Muscle layer of colon (tissue), 2 donors: ENCODE data around the gene BRME1.

Experiments
- H3K27ac ChIP-seq: one replicate; pipeline ENCODE4 v1.7.0; 2013; ENCODE audit warnings: low read depth, mild to moderate bottlenecking, low read length, moderate library complexity
- H3K27me3 ChIP-seq, 2 donors: one replicate each; pipeline ENCODE4 v1.7.0; 2013; ENCODE audit warnings: low read length in 2 of 2, mild to moderate bottlenecking in 2 of 2; ENCODE audit not compliant: insufficient read depth in 2 of 2, control insufficient read depth in 1 of 2
- H3K36me3 ChIP-seq: one replicate; pipeline ENCODE4 v1.7.0; 2013; ENCODE audit warnings: mild to moderate bottlenecking, low read length; ENCODE audit not compliant: insufficient read depth
- H3K4me1 ChIP-seq: one replicate; pipeline ENCODE4 v1.7.0; 2013; ENCODE audit warnings: mild to moderate bottlenecking, low read length; ENCODE audit not compliant: insufficient read depth
- H3K4me3 ChIP-seq, 2 donors: one replicate each; pipeline ENCODE4 v1.7.0; 2013; ENCODE audit warnings: low read length in 2 of 2, low read depth in 1 of 2, mild to moderate bottlenecking in 1 of 2, moderate library complexity in 1 of 2
- H3K9ac ChIP-seq: one replicate; pipeline ENCODE4 v1.7.0; 2013; ENCODE audit warnings: low read length
- H3K9me3 ChIP-seq: one replicate; pipeline ENCODE4 v1.7.0; 2013; ENCODE audit warnings: mild to moderate bottlenecking, low read length
- donor health status: abdominal sarcoma.
- donor health status: Adenocarcinoma of cecum.

Gene BRME1

GRCh38 chr19:13840305-13841085 is 65.4 kb downstream of the BRME1 start:
- Histone ChIP-seq H3K36me3 (peaks cover 13% of the 10 kb centered on the region), H3K4me1 (peaks cover 61% of the 10 kb centered on the region), H3K9ac (peak overlapping the region; percentile 89), H3K27me3 (no peaks in the 10 kb centered on the region), H3K4me3 (peak overlapping the region; percentile 81), H3K9me3 (no peaks in the 10 kb centered on the region), H3K27ac (peak overlapping the region; percentile 99)

DNA sequence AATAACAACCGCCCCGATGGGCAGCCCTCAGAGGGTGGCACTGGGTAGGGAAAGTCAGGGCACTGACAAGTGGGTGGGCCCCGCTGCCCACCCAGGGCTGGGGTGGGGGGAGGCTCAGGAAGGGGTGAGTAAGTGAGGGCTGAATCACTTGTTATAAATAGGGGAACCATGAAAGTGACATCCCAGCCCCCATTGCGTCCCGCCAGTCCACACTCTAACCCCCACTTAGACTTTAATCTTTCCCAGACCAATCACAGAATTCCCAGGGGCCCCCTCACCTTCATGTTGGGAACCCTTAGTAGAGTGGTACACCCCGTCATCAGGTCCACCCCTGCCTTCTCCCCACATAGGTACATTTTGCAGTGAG is 66.0 kb downstream of the BRME1 start:
- Histone ChIP-seq H3K4me1 (peaks cover 61% of the 10 kb centered on the region), H3K9me3 (no peaks in the 10 kb centered on the region), H3K9ac (peak overlapping the region; percentile 89), H3K27me3 (no peaks in the 10 kb centered on the region), H3K27ac (peak overlapping the region; percentile 99), H3K4me3 (peak overlapping the region; percentile 81), H3K36me3 (peaks cover 16% of the 10 kb centered on the region)

GRCh38 chr19:13839130-13839937 is 66.6 kb downstream of the BRME1 start:
- peaks cover 22% of the 10 kb centered on the region for H3K36me3 ChIP-seq
- no peaks in the 10 kb centered on the region for H3K9me3 ChIP-seq
- peaks cover 64% of the 10 kb centered on the region for H3K4me1 ChIP-seq
- no peaks in the 10 kb centered on the region for H3K27me3 ChIP-seq
- peak overlapping the region; percentile 89 for H3K9ac ChIP-seq
- H3K4me3 ChIP-seq: peak overlapping the region; percentile 81
- peak overlapping the region; percentile 99 for H3K27ac ChIP-seq

GRCh38 chr19:13838435-13839129 is 67.3 kb downstream of the BRME1 start:
- Histone ChIP-seq H3K9me3 (no peaks in the 10 kb centered on the region), H3K4me1 (peaks cover 64% of the 10 kb centered on the region), H3K9ac (peak overlapping the region; percentile 89), H3K27me3 (no peaks in the 10 kb centered on the region), H3K4me3 (peak overlapping the region; percentile 81), H3K36me3 (peaks cover 27% of the 10 kb centered on the region), H3K27ac (peak overlapping the region; percentile 99)

DNA sequence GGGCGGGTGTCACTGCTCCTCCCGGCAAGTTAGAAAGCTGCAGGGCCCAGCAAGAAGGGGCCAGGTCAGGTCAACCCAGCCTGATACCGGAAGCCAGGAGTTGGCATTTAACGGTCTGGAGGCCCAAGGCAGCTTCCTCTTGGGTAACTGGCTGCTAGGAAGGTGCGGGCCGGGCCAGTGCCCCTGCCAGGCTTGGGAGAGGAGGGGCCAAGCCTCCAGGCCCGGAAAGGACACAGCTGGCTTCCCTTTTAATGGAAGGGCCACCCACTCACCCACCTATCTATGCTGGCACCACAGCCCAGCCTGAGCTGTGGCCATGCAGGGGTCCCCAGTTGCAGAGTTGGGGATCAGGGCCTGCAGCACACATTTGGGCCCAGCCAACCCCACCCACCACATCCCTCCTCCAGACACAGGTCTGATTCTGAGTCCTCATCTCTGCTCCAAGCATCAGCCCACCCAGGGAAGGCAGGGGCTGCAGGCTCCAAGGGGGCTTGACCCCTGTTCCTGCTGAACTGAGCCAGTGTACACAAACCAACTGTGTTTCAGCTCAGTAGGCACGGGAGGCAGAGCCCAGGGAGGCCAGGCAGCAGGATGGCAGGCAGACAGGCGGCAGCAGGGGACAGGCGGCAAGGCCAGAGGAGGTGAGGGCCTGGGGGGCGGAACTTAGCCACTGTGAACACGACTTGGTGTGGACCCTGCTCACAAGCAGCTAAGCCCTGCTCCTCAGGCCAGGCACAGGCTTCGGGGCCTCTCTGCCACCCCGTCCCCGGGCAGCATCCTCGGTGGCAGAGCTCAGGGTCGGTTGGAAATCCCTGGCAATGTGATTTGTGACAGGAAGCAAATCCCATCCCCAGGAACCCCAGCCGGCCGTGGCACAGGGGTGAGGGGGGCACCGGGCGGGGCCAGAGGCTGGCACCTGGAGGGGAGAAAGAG is 69.9 kb downstream of the BRME1 start:
- Histone ChIP-seq H3K9me3 (no peaks in the 10 kb centered on the region), H3K4me1 (peaks cover 63% of the 10 kb centered on the region), H3K4me3 (no peak overlapping the region), H3K27me3 (no peaks in the 10 kb centered on the region), H3K9ac (no peak overlapping the region), H3K27ac (peak overlapping the region; percentile 86), H3K36me3 (peaks cover 27% of the 10 kb centered on the region)

- Histone ChIP-seq H3K9me3 (no peaks in the 10 kb centered on the region), H3K9ac (peak overlapping the region; percentile 15), H3K4me1 (peaks cover 53% of the 10 kb centered on the region), H3K27ac (peak overlapping the region; percentile 52), H3K36me3 (peaks cover 27% of the 10 kb centered on the region), H3K27me3 (no peaks in the 10 kb centered on the region), H3K4me3 (peak overlapping the region in 1 of 2 donors; percentile 17)
Measured at GRCh38 chr19:13834244-13835069, 71.5 kb downstream of the BRME1 start.

DNA sequence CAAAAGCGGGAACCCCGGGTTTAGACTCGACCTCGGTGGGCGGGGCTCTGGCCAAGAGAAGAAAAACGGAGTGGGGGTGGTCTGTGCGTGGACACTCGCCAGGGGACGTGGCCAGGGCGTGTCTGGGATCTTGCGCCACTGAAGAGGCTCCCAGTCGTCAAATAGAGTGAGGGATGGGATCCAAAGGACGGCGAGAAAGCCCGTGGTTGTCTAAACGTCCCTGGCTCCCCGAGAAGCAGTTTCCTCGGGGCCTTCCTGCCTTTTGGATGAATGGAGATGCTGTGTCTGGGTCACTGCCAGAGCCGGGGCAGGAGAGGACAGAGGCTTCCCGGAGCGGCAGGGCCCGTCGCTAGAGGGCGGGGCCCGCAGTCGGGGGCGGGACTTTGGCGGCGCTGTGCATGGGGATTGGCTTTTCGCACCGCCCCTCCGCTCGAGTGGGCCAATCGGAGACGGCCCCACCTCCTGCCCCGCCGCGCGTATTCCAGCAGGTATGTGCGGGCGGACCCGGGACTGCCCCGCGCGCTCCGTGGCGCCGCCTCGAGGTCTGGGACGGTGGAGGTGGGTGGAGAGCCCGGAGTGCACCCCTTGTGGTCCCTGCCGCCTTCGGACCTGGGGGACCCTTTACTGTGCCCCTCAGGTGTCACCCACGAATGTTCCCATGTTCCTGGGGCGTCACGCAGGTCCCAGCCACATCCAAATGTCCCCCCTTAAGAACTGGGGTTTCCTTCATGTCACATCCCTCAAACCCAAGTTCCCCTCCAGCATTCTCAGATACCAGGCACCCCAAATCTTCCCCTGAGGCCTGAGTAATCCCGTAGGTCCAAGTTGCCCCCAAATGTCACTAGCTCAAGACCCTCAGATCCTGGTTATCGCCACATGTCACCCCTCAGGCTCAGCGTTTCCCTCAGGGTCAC is 72.3 kb downstream of the BRME1 start:
- Histone ChIP-seq H3K4me1 (peaks cover 44% of the 10 kb centered on the region), H3K9ac (peak overlapping the region; percentile 15), H3K27me3 (no peaks in the 10 kb centered on the region), H3K36me3 (peaks cover 27% of the 10 kb centered on the region), H3K4me3 (peak overlapping the region in 1 of 2 donors; percentile 17), H3K9me3 (no peaks in the 10 kb centered on the region), H3K27ac (peak overlapping the region; percentile 52)
